HepG2 (cell line): ENCODE measurements around the gene E2F3. TPM values are rescaled to one million over a fixed set of nuclear protein-coding genes. Genes with fewer than 3 reads are reported as not detected.

Experiments used
- ARNT ChIP-seq: fragments of 450-650 bp; IDR thresholded peaks from 2 replicates; pipeline ENCODE4 v1.6.1; 2017
- ATF1 ChIP-seq: IDR thresholded peaks from 2 replicates; pipeline ENCODE4 v1.6.1; 2016; ENCODE audit warnings: mild to moderate bottlenecking, control low read depth
- BRCA1 ChIP-seq: sonication (generic); formaldehyde crosslinking; IDR thresholded peaks from 2 replicates; pipeline ENCODE4 v1.4.0; 2020; ENCODE audit warnings: missing genetic modification reagents
- CBX1 ChIP-seq: IDR thresholded peaks from one replicate; pipeline ENCODE4 v1.6.1; 2016; ENCODE audit warnings: antibody characterized with exemption, low read depth
- HNF4G ChIP-seq, 2 experiments: sonication (generic) in 1 of 2; formaldehyde crosslinking in 1 of 2; IDR thresholded peaks; 2 replicates each; pipeline versions ENCODE4 v1.4.0 to v1.6.1; 2011 to 2020; ENCODE audit warnings: borderline replicate concordance in 2 of 2, low read depth in 2 of 2, mild to moderate bottlenecking in 2 of 2, low read length in 1 of 2, missing genetic modification reagents in 1 of 2, moderate library complexity in 1 of 2
- HOXA9 ChIP-seq: sonication (generic); formaldehyde crosslinking; IDR thresholded peaks from 2 replicates; pipeline ENCODE4 v1.8.1; 2022; ENCODE audit warnings: missing genetic modification reagents, mild to moderate bottlenecking, moderate library complexity, borderline replicate concordance
- KAT8 ChIP-seq: IDR thresholded peaks from 2 replicates; pipeline ENCODE4 v1.6.1; 2016; ENCODE audit warnings: missing genetic modification reagents, missing compliant biosample characterization
- MIXL1 ChIP-seq: IDR thresholded peaks from 2 replicates; pipeline ENCODE4 v1.6.1; 2016
- MXI1 ChIP-seq: IDR thresholded peaks from 3 replicates; pipeline ENCODE4 v1.6.1; 2012; ENCODE audit warnings: low read depth, low read length, inconsistent platforms, borderline replicate concordance
- NFE2L2 ChIP-seq: fragments of 150-350 bp; IDR thresholded peaks from 2 replicates; pipeline ENCODE4 v1.6.1; 2014; ENCODE audit warnings: low read length
- NR3C1 ChIP-seq: sonication (generic); formaldehyde crosslinking; IDR thresholded peaks from 2 replicates; pipeline ENCODE4 v1.4.0; 2020; ENCODE audit warnings: missing genetic modification reagents
- PAX8 ChIP-seq: sonication (generic); formaldehyde crosslinking; IDR thresholded peaks from 2 replicates; pipeline ENCODE4 v1.8.0; 2022; ENCODE audit warnings: mild to moderate bottlenecking, missing genetic modification reagents, borderline replicate concordance
- RAD51 ChIP-seq: fragments of 450-650 bp; IDR thresholded peaks from 2 replicates; pipeline ENCODE4 v1.6.1; 2016; ENCODE audit warnings: borderline replicate concordance
- RORA ChIP-seq: sonication (generic); formaldehyde crosslinking; IDR thresholded peaks from 2 replicates; pipeline ENCODE4 v1.5.0; 2020; ENCODE audit warnings: mild to moderate bottlenecking, missing genetic modification reagents, moderate library complexity
- RXRA ChIP-seq: sonication (generic); formaldehyde crosslinking; IDR thresholded peaks from 2 replicates; pipeline ENCODE4 v1.5.1; 2020; ENCODE audit warnings: missing genetic modification reagents
- SIX1 ChIP-seq: sonication (generic); formaldehyde crosslinking; IDR thresholded peaks from 2 replicates; pipeline ENCODE4 v1.4.0; 2020; ENCODE audit warnings: missing genetic modification reagents, borderline replicate concordance
- SMC3 ChIP-seq: IDR thresholded peaks from 2 replicates; pipeline ENCODE4 v1.6.1; 2011; ENCODE audit warnings: low read length, improper control_type of control experiment
- TOE1 ChIP-seq: sonication (generic); formaldehyde crosslinking; IDR thresholded peaks from 2 replicates; pipeline ENCODE4 v1.4.0; 2020; ENCODE audit warnings: mild to moderate bottlenecking, missing genetic modification reagents
- YEATS2 ChIP-seq: sonication (generic); formaldehyde crosslinking; IDR thresholded peaks from 2 replicates; pipeline ENCODE4 v1.4.0; 2020; ENCODE audit warnings: missing genetic modification reagents, borderline replicate concordance
- ZBTB3 ChIP-seq: sonication (generic); formaldehyde crosslinking; IDR thresholded peaks from 2 replicates; pipeline ENCODE4 v1.4.0; 2020; ENCODE audit warnings: low read depth, mild to moderate bottlenecking, moderate library complexity, missing genetic modification reagents, borderline replicate concordance
- ZKSCAN5 ChIP-seq: sonication (generic); formaldehyde crosslinking; IDR thresholded peaks from 2 replicates; pipeline ENCODE4 v1.5.1; 2020; ENCODE audit warnings: mild to moderate bottlenecking, missing genetic modification reagents
- ZKSCAN8 ChIP-seq: IDR thresholded peaks from 2 replicates; pipeline ENCODE4 v1.6.1; 2016; ENCODE audit warnings: borderline replicate concordance, missing genetic modification reagents, missing compliant biosample characterization
- ZMYM4 ChIP-seq: sonication (generic); formaldehyde crosslinking; IDR thresholded peaks from 2 replicates; pipeline ENCODE4 v1.8.1; 2023; ENCODE audit warnings: mild to moderate bottlenecking, missing genetic modification reagents
- ZNF430 ChIP-seq: sonication (generic); formaldehyde crosslinking; IDR thresholded peaks from 2 replicates; pipeline ENCODE4 v1.9.0; 2021; ENCODE audit warnings: mild to moderate bottlenecking, missing genetic modification reagents
- ZNF766 ChIP-seq: sonication (generic); formaldehyde crosslinking; IDR thresholded peaks from 2 replicates; pipeline ENCODE4 v1.5.0; 2020; ENCODE audit warnings: missing genetic modification reagents, borderline replicate concordance
- polyA plus RNA-seq, 8 experiments: library from polyadenylated mRNA; depleted of rRNA in 3 of 8; stranded (reverse) in 7 of 8; unstranded in 1 of 8; fragments of >200 nt; fragmentation: Illumina TruSeq in 4 of 8; extraction: Trizol in 4 of 8; gene quantifications; 2 replicates each; pipeline versions ENCODE4 v1.2.1 to v1.2.3, GENCODE V29; 2011 to 2016; ENCODE audit warnings: low read depth in 4 of 8, missing spikeins in 1 of 8, mixed read lengths in 1 of 8; ENCODE audit not compliant: insufficient read depth in 1 of 8
- total RNA-seq, 5 experiments: library from RNA; depleted of rRNA; stranded (reverse); fragments of >200 nt; fragmentation: Illumina TruSeq; extraction: Trizol; gene quantifications; 2 replicates each; pipeline ENCODE4 v1.2.3, GENCODE V29; 2016; ENCODE audit warnings: low read depth in 1 of 5
- TF ChIP-seq, protein P1 (sequence below): sonication (generic); formaldehyde crosslinking; IDR thresholded peaks from 2 replicates; pipeline ENCODE4 v1.5.0; 2020; ENCODE audit warnings: missing genetic modification reagents, mild to moderate bottlenecking, borderline replicate concordance
- TF ChIP-seq, protein P2 (sequence below), 2 experiments: sonication (generic) in 1 of 2; formaldehyde crosslinking in 1 of 2; IDR thresholded peaks; 2 replicates each; pipeline versions ENCODE4 v1.4.0 to v1.6.1; 2018 to 2020; ENCODE audit warnings: missing genetic modification reagents in 2 of 2, borderline replicate concordance in 1 of 2, low read depth in 1 of 2, mild to moderate bottlenecking in 1 of 2, missing biosample characterization in 1 of 2
- TF ChIP-seq, protein P3 (sequence below): sonication (generic); formaldehyde crosslinking; conservative IDR thresholded peaks from 2 replicates; pipeline ENCODE4 v1.4.0; 2020; ENCODE audit warnings: missing genetic modification reagents

E2F3 gene
- total and polyA plus RNA-seq, 2 of the 13 experiments (the other 11 are each of a cell fraction or from before 2014, with no cell fraction given), result 8.5 to 12.7 TPM

DNA sequence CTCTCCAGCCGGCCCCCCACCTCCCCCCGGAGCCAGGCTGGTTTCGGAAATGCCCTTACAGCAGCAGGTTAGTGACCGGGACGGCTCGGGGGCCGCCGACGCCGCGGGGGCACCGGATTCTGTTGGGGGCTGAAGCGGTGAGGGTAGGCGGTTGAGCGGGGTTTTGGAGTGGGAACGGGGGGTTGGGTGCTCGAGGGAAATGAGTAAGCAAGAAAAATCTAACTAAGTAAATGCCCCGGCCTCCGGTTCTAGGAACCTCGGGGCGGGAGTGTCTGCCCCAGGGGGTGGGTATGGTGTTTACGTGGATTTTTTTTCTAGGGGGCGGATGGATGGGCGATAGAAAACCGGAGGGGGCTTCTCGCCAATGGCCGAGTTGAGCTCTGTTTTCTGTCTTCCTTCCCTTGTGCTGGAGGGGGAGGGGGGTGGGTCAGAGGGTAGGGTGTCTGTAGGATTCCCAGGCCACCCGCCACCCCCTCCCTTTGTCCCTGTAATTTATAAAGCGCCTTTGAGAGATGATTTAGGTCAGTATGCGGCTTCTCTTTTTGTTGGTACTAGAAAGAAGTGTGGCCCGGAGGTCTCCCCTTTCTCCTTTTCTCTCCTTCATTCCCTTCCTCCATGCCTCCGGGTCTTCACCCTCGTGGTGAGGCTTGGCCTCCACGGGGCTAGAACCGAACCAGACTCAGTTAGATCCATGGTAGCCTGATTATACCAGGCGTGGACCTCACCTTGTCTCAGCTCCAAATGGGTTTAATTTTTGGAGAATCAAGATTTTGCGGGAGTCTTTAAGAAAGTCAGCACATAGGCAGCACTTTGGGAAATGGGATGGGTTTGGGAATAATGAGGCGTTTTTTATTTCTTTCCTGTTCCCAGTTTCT is 2.3 kb downstream of the E2F3 start (continued):
- TF ChIP-seq HNF4G (IDR thresholded peaks at IDR 0.05; ENCODE audit: borderline replicate concordance, low read depth, low read length) (no peak), HNF4G (CRISPR knock-in tag; IDR thresholded peaks at IDR 0.05; ENCODE audit: borderline replicate concordance, low read depth) (no peak), ZKSCAN5 (CRISPR knock-in tag) (no peak), PAX8 (CRISPR knock-in tag) (no peak), RXRA (CRISPR knock-in tag) (no peak), ZMYM4 (CRISPR knock-in tag) (no peak), KAT8 (CRISPR knock-in tag) (no peak), SIX1 (CRISPR knock-in tag) (no peak), ZNF766 (CRISPR knock-in tag) (no peak), RAD51 (no peak), HOXA9 (CRISPR knock-in tag) (no peak; the same call in 1 of the 2 replicates), CBX1 (no peak), YEATS2 (CRISPR knock-in tag) (no peak), MIXL1 (CRISPR knock-in tag) (no peak), ZNF430 (CRISPR knock-in tag) (no peak), ZBTB3 (CRISPR knock-in tag) (no peak; the same call in 1 of the 2 replicates), TOE1 (CRISPR knock-in tag) (no peak), ARNT (no peak), RORA (CRISPR knock-in tag) (no peak), SMC3 (no peak), MXI1 (no peak), NR3C1 (CRISPR knock-in tag) (no peak), ATF1 (CRISPR knock-in tag) (no peak), NFE2L2 (no peak), ZKSCAN8 (no peak), BRCA1 (no peak)
- TF ChIP-seq, protein P1, sequence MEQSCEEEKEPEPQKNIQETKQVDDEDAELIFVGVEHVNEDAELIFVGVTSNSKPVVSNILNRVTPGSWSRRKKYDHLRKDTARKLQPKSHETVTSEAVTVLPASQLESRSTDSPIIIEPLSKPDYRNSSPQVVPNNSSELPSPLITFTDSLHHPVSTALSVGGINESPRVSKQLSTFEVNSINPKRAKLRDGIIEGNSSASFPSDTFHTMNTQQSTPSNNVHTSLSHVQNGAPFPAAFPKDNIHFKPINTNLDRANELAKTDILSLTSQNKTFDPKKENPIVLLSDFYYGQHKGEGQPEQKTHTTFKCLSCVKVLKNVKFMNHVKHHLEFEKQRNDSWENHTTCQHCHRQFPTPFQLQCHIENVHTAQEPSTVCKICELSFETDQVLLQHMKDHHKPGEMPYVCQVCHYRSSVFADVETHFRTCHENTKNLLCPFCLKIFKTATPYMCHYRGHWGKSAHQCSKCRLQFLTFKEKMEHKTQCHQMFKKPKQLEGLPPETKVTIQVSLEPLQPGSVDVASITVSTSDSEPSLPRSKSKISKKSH, result no peak
- TF ChIP-seq, protein P2, sequence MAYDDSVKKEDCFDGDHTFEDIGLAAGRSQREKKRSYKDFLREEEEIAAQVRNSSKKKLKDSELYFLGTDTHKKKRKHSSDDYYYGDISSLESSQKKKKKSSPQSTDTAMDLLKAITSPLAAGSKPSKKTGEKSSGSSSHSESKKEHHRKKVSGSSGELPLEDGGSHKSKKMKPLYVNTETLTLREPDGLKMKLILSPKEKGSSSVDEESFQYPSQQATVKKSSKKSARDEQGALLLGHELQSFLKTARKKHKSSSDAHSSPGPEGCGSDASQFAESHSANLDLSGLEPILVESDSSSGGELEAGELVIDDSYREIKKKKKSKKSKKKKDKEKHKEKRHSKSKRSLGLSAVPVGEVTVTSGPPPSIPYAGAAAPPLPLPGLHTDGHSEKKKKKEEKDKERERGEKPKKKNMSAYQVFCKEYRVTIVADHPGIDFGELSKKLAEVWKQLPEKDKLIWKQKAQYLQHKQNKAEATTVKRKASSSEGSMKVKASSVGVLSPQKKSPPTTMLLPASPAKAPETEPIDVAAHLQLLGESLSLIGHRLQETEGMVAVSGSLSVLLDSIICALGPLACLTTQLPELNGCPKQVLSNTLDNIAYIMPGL (CRISPR knock-in tag; IDR thresholded peaks at IDR 0.05; ENCODE audit: borderline replicate concordance in 1 of 2, low read depth in 1 of 2), result 0 out of 4 replicates have a peak, but pooled peaks of 1 of the 2 experiments have one; percentile 10
- TF ChIP-seq, protein P3, sequence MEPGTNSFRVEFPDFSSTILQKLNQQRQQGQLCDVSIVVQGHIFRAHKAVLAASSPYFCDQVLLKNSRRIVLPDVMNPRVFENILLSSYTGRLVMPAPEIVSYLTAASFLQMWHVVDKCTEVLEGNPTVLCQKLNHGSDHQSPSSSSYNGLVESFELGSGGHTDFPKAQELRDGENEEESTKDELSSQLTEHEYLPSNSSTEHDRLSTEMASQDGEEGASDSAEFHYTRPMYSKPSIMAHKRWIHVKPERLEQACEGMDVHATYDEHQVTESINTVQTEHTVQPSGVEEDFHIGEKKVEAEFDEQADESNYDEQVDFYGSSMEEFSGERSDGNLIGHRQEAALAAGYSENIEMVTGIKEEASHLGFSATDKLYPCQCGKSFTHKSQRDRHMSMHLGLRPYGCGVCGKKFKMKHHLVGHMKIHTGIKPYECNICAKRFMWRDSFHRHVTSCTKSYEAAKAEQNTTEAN (CRISPR knock-in tag), result no peak
